HG03135 (cell line): ENCODE data around the gene MSRB1.
A peak's percentile ranks its signal among the peaks of the same experiment; 100 is the strongest.
"Not testable (repeated sequence)": the region's sequence is repeated elsewhere in the genome, so short reads cannot be mapped to it uniquely, and the experiment has no call there.

Experiments
- ATAC-seq: cut with Tn5 transposase; IDR thresholded peaks from one replicate; pipeline ENCODE4 v1.9.1; 2021; ENCODE audit warnings: mild to moderate bottlenecking, moderate library complexity; ENCODE audit not compliant: unreplicated experiment

Gene MSRB1

DNA sequence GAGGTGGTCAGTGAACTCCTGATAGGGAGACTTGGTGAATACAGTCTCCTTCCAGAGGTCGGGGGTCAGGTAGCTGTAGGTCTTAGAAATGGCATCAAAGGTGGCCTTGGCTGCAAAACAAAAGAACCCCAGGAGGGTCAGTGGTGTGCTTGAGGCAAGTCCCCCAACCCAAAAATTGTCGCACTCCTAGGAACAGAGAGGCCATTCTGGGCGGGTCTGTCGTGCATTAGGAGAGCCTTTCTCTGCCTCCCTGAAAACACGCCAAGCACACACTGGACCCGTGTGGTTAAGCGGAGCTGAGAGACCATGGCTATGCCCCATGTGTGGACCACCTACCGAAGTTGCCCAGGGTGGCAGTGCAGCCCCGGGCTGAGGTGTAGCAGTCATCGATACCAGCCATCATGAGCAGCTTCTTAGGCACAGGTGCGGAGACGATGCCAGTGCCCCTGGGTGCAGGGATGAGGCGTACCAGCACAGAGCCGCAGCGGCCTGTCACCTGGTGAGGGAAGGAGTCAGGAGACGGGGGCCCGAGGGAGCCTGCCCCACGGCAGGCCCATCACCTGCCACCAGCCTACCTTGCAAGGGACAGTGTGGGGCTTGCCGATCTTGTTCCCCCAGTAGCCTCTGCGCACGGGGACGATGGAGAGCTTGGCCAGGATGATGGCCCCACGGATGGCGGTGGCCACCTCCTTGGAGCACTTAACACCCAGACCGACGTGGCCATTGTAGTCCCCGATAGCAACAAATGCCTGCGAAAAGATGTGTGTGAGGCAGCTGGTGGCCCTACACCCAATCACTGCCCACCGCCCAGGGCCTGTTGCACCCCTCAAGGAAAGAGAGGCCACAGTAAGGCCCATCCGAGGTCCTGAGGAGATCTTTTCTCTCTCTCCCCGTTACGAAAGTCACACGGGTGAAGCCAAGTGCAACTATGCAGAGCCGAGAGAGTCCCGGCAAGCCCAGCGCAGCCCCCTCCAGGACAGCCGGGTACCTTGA is 19.5 kb upstream of the MSRB1 start:
- not testable (repeated sequence) for ATAC-seq

DNA sequence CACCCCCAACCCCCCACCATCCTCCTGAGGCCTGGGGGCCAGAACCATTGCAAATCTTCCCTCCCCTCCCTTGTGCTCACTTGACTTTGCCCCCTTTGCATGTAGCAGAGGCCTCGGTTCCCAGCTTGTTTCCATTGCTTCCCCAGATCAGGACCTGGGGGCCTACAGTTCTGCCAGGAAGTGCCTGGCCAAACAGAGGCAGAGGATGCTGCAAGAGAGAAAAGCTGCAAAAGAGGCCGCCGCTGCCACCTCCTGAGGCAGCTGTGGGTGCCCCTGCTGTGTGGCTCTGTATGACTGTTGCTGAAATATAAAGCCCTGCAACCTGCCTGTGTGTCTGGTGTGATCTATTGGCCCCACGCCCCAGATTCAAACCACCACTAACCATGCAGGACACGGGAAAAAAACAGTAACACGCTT is 18.7 kb upstream of the MSRB1 start:
- no peak for ATAC-seq

DNA sequence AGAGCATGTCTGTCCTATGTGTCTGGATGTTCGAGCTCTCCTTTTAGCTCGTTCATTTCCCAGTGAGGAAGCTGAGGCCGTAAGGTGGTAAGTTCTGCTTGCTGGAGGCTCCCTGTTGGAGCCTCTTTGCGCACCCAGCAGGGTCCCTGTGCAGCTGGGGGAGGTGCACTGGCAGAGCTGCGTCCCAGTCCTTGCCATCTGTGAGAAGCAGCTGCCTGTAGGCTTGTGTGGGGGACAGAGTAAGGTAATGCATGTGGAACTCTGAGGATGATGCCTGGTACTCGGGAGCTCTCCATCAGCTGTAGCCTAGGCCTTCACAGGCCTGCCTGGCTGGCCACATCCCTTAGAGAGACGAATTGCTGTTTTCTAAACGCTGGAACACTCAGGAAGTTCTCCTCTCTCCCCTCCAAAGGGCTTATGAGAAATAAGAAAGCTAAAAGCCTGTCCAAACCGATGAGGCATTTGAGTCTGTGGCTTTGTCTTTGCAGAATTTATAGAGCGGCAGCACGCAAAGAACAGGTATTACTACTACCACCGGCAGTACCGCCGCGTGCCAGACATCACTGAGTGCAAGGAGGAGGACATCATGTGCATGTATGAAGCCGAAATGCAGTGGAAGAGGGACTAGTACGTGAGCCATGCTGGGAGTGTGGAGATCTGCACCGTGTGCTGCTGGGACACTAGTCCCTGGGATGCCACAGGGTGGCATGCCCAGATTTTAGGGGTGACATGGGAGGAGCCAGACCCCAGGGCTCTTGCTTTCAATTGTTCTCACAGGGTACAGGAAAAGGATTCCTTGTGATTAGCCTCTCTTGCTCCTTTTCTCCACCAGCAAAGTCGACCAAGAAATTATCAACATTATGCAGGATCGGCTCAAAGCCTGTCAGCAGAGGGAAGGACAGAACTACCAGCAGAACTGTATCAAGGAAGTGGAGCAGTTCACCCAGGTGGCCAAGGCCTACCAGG is 17.9 kb upstream of the MSRB1 start:
- ATAC-seq: no peak

DNA sequence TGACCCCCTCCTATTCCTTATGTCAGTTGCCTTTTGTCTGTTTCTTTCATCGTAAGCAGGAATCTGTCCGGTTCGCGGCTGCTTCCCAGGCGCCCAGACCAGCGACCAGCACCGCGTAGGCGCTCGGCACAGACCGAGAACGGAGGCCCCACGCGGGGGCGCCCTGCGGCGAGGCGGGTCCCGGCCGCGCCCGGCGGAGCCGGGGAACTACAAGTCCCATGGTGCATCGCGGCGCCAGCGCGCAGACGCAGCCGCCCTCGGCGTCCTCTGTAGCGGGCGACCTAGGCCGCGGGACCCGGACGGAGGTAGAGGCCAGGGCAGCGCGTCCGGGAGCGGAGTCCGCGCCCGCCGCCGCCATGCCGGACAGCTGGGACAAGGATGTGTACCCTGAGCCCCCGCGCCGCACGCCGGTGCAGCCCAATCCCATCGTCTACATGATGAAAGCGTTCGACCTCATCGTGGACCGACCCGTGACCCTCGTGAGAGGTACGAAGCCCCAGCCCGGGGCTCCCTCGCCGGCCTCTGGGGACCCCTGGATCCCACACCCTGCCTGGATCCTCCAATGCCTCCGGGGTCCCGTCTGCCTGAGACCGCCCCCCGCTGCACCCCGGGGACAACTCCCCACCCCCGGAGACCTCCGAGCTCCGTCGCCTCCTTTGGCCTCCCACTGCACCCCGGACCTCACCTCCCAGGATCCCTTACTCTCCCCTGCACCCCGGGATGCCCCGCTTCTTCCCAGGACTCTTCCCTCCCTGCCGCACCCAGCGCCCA is 16.5 kb upstream of the MSRB1 start, which contains the start of gene NDUFB10:
Gene NDUFB10 (plus strand): TSS at position 270 of the 771 bp plus-strand sequence. CDS start 87 bp downstream, at position 357.
- ATAC-seq: peak; percentile 71

DNA sequence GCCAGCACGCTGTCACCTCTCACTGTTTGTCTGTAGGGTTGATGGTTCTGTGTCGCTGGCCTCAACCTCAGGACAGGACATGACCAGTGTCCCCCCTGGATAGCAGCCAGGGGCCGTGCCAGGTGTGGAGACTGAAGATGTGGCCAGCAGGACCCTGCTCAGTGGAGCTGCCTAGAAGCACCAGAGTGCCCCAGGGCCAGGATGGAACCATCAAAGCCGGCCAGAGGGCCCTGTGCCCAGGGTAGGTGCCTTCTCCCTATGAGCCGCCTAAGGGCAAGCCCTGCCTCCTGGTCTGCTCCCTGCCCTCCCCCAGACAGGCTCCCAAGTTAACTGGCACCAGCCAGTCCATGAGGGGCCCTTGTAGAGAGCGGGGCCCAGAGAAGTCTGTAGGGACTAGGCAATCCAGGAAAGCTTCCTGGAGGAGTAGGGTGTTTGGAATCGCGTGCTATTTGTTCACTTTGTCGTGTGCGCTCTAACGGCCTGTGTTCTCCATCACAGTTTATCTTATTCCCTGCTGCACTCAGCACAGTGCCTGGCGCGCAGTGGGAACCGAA is 15.8 kb upstream of the MSRB1 start:
- ATAC-seq: no peak

DNA sequence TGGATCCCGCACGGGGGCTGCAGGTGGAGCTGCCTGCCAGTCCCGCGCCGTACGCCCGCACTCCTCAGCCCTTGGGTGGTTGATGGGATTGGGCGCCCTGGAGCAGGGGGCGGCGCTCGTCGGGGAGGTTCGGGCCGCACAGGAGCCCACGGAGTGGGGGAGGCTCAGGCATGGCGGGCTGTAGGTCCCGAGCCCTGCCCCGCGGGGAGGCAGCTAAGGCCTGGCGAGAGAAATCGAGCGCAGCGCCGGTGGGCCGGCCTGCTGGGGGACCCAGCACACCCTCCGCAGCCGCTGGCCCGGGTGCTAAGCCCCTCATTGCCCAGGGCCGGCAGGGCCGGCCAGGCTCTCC is 15.1 kb upstream of the MSRB1 start:
- ATAC-seq: not testable (repeated sequence)

DNA sequence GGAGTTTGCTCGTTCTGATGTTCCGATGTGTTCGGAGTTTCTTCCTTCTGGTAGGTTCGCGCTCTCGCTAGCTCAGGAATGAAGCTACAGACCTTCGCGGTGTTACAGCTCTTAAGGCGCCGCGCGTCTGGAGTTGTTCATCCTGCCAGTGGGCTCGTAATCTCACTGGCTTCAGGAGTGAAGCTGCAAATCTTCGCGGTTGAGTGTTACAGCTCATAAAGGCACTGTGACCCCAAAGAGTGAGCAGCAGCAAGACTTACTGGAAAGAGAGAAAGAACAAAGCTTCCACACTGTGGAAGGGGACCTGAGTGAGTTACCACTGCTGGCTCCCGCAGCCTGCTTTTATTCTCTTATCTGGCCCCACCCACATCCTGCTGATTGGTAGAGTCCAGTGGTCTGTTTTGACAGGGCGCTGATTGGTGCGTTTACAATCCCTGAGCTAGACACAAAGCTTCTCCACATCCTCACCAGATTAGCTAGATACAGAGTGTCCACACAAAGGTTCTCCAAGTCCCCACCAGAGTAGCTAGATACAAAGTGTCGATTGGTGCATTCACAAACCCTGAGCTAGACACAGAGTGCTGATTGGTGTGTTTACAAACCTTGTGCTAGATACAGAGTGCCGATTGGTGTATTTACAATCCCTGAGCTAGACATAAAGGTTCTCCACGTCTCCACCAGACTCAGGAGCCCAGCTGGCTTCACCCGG is 14.6 kb upstream of the MSRB1 start:
- not testable (repeated sequence) for ATAC-seq

DNA sequence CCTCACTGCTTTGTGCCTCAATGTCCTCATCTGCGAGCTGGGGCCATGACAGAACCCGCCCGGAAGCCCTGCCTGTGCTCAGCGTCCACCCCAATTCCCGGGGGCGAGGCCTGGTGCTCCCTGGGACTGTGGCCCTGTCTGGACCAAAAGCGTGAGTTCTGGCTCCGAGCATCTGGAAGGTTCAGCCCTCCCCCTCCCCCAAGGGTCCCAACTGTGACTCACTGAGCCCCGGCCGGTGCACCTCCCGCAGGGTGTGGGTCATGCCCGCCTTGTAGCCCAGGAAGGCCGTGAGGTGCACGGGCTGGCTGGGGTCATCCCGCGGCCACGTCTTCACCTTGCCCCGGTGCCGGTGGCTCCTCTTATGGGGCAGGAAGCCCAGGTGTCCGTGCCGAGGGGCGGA is 10.7 kb upstream of the MSRB1 start:
- no peak for ATAC-seq

DNA sequence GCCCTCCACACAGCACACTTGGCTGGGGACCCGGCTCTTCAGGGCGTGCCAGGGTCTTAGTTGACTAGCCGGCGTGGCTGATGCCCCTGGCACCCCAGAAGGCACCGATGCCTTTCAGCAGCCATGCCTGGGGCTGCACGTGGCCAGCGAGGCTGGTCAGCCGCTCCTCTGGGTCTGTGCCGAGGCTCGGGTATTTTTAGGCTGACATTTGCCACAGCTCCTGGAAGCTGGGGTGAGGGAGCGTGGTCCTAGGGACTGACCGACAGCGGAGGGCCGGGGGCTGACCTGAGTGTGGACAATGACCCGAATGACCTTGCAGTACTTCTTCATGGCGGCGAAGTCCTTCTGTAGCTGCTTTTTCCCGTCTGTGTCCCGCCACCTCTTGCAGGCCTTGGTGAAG is 7.6 kb upstream of the MSRB1 start:
- ATAC-seq: no peak

DNA sequence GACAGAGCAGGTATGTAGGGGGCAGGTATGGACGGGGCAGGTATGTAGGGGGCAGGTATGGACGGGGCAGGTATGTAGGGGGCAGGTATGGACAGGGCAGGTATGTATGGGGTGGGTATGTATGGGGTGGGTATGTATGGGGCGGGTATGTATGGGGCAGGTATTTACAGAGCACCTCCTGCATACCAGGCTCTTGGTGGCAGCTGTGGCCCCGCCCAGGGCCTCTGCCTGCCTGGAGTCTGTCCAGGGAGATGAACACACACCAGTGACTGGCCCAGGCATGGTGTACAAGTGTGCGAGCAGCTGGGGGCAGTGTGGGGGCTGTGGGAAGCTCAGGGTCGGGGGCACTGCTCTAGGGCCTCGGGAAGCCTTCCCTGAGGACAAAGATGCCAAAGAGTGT is 7.0 kb upstream of the MSRB1 start:
- no peak for ATAC-seq

DNA sequence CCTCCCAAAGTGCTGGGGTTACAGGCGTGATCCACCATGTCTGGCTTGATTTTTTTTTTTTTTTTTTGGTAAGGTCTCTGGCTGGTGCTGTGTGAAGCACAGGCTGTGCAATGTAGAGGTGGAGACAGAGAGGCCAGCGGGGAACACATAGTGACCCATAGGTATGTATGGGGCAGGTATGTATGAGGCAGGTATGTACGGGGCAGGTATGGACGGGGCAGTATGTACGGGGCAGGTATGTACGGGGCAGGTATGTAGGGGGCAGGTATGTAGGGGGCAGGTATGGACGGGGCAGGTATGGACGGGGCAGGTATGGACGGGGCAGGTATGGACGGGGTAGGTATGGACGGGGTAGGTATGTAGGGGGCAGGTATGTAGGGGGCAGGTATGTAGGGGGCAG is 6.5 kb upstream of the MSRB1 start:
- ATAC-seq: no peak

DNA sequence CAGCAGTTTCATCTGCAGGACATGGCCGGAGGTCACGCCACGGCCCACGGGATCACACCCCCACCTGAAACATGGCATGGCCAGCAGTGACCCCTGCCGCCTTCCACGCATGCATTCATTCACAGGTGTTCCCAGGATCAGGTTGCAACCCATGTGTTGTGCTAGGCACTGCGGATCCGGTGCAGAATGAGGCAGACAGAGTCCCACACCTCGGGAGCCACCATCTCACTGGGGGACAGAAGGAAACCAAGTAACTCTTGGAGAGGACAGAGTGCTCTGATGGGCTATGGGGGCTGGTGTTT is 4.3 kb upstream of the MSRB1 start:
- ATAC-seq: no peak

DNA sequence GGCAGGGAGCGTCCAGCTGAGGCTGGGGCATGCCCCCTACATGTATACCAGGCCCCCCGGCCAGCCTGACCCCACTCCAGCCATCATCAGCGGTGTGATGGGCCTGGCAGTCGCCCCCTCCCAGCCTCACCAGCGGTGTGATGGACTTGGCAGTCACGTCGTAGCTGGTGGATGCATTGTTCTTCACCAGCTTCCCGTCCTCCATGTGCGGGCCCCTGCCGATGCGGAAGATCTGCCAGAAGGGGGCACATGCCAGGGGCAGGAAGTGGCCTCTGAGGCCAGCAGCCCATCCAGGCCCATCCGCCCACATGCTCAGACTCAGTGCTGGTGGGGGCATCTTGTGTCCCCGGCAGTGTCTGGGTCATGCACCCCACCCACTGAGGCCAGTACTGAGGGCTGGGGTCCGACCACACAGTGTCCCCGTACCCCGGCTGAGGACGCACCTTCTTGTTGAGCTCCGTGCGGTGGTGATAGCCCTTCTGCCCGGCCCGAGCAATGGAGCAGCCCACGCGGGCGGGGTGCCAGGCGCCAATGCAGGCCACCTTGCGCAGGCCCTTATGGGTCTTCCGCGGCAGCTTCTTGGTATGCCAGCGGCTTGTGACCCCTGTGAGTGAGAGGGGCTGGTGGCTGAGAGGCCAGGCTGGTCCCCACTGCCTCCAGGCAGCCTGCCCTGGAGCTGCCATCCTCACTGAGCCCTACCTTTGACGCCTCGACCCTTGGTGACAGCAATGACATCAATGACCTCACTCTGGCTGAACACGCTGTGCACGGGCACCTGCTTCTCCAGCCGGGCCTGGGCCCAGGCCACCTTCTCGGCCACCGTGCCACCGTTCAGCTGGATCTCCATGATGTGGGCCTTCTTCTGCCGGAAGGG is 3.7 kb upstream of the MSRB1 start:
- no peak for ATAC-seq

DNA sequence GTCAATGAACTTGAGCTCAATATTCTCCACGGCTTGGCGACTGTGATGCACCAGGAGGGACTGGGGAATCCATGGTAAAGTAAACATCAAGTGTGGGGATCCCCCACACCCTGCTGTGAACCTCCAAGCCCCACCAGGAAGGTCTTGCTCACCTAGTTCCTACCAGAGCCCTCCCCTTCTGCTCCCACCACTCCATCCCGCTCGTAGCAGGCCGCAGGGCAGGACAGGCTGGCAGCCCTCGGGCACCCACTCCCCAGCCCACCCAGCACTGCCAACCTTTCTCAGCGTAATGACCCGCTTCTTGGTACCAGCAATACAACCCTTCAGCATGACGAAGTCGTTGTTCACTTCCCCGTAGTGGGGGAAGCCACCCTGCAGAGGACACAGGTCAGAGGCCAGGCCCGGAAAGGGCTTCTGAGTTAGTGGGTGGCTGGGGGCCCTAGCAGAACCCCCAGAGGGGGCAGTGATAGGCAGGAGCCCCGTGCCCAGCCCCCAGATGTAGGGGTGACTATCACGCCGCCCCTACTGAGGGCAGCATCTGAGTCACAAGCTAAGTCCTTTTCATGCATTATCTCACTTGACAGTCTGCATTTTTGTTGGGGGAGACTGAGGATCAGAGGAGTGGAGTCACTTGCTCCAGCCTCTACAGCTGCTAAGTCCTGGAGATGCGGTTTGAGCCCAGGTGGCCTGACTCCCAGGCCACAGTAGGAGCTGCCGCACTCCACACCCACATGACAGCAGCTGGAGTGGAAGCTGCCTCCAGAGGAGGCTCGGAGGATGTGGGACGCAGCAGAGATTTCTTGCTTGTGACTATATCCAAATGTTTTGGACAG is 2.8 kb upstream of the MSRB1 start:
- no peak for ATAC-seq

DNA sequence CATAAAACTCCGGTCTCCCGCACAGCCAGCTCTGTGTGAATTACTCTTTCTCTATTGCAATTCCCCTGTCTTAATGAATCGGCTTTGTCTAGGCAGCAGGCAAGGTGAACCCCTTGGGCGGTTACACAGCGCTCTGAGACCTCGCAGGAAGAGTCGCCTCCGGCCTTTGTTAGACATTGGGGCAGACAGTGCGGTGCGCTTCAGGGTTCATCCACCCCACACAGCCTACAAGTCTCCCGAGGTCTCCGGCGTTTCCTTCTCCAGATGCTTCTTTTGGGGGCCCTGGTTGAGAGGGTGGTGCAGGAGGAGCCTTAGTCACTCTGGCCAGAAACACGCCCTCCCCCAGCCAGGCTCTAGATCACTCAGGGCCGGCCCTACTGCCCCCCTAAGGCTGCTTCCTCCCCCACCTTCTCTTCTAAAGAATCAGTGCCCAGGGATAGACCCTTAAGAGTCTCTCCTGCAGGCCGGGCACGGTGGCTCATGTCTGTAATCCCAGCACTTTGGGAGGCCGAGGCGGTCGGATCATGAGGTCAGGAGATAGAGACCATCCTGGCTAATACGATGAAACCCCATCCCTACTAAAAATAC is 1.7 kb upstream of the MSRB1 start:
- ATAC-seq: no peak

DNA sequence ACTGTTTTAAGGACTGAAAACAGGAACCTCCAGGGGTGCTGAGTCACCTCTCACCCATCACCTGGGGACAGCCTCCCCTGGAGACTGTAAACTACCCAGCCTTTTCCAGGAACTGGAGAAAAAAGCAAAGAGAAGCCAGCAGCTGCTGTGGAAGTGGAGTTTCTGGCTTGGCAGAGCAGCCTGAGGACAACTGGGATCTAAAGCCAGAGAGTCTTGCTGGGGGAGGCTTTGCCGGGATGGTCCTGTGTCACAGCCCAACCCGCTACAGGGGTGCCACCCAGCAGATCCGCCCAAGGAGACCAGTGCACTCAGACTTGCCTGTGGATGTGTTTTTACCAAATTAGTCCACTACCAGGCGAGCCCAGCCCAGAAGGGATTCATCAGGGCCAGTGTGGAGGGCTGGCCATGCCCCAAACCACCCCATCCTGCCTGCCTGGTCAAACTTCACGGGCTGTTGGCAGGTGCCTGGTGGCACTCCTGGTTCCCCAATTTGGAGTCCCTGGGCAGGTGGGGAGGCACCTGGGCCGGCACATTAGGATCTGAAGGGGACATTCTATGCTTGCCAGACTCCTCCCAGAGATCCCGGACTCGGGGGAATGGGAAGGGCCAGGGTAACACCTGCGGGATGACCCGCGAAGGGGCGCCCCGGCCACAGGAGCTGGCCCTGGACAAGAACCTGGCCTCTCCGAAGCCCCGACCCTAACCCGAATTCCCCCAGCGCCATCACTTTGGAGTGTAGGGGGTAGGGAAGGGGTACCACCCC is 771 bp downstream of the MSRB1 start:
- ATAC-seq: no peak
